HG03378 (cell line): ENCODE data around the gene UGT8.
"Not testable (repeated sequence)": the region's sequence is repeated elsewhere in the genome, so short reads cannot be mapped to it uniquely, and the experiment has no call there.

Experiments used
- ATAC-seq: cut with Tn5 transposase; IDR thresholded peaks from one replicate; pipeline ENCODE4 v1.9.1; 2021; ENCODE audit warnings: mild to moderate bottlenecking, moderate library complexity; ENCODE audit not compliant: unreplicated experiment

UGT8 gene

GRCh38 chr4:114603497-114603896 lies 4.9 kb downstream of the UGT8 start:
- peak; percentile 98 for ATAC-seq

- no peak for ATAC-seq
Observed at GRCh38 chr4:114606245-114606644, 7.6 kb downstream of the UGT8 start.

DNA sequence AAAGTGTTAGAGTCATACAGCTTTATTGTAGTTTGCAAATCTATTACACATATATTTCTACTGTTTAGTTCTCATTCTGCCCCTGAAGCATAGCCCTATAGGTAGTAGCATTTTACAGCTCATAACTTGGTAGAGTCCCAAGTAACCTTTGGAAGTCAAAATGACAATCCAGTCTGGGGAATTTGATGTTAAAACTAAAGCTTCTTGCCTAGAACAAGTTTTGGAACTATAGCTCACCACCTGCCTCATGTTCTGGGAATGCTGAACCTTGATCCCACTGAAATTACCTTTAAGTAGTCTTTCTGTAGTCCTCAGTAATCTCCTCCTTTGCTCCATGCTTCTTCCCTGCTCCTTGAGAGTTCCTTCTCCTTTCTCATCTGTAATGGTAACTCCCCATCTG lies 8.4 kb downstream of the UGT8 start:
- ATAC-seq: no peak

DNA sequence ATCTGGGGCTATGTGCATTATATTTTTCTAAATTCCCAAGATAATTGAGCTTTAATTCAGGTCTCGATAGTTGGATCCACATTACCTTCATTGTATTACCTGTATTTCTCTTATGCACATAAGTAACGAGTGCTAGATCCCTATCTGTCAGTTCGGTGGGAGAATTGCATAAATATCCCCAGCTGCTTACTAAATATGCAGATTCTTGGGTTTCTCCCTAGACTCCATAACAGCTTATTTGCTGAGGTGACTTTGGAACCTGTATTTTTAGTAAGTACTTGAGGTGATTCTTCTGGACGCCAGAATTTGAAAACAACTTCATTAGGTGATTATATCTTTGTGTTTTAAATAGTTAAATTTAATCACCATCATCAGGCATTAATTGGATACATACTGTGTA lies 15.0 kb downstream of the UGT8 start:
- no peak for ATAC-seq

GRCh38 chr4:114615435-114615834 lies 16.8 kb downstream of the UGT8 start:
- peak; percentile 69 for ATAC-seq

DNA sequence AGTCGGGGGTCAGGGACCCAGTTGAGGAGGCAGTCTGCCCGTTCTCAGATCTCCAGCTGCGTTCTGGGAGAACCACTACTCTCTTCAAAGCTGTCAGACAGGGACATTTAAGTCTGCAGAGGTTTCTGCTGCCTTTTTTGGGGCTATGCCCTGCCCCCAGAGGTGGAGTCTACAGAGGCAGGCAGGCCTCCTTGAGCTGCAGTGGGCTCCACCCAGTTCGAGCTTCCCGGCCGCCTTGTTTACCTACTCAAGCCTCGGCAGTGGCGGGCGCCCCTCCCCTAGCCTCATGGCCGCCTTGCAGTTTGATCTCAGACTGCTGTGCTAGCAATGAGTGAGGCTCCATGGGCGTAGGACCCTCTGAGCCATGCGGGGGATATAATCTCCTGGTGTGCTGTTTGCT lies 17.4 kb downstream of the UGT8 start:
- ATAC-seq: not testable (repeated sequence)

GRCh38 chr4:114626196-114626595 lies 27.6 kb downstream of the UGT8 start:
- no peak for ATAC-seq

DNA sequence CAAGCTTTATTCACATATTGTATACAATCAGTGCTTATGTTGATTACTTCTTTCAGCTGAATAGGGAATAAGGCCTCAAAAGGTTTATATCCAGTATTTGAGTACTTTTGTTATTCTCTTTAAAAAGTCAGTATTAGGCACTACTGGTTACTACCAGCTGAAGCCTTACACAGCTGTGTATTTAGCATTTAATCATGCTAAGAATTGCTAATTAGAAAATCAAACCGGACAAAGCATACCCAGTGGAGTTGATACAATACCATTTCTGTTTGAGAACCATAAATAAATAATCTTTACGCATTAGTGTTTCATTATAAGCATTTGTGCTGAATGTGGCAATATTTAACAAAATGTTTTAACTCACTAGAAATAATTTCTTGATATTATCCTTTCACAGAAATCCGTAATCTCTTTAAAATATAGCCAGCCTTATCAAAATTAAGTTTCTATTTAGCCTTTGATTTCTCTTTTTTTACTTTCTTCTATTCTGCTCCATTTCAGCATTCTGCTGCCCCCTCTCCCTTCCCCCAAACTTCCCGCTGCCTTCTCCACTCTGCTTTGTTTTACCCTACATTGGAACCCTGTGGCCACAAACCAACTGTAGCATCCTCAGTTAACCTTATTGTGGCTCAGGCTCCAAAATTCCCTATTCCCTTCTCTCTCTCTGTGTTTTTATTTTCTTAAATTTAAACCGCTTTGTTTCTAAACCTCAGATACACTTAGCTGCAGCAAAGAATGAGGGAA lies 37.8 kb downstream of the UGT8 start:
- ATAC-seq: no peak

DNA sequence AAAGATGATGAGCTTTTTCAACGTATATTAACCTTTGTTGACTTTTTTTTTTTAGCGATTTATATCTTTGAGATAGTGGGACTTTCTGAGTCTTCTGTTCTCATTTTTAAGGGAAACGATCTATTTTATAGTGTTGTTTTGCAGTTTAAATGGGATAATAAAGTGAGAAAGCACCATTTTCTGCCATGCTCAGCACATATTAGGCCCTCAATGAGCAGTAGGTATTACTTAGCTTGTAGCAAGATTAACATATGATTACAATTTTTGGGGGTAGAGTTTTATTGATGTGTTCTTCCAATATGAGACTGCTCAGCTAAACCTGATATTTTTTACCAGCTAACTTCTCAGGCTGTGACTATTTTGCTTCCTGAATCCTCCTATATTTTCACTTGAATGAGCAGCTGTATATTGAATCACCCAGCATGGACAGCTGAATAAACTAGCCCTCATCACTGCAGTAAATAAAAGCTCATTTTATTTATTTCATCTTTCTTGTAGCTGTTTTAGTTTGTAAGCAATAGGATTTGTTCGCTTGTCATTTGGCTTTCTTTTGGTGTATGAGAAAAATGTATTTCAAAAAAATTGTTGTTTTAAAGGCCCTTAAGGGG lies 43.7 kb downstream of the UGT8 start:
- ATAC-seq: no peak

GRCh38 chr4:114649908-114650307 lies 51.3 kb downstream of the UGT8 start:
- ATAC-seq: no peak

- no peak for ATAC-seq
Observed at GRCh38 chr4:114653675-114654074, 55.1 kb downstream of the UGT8 start.

DNA sequence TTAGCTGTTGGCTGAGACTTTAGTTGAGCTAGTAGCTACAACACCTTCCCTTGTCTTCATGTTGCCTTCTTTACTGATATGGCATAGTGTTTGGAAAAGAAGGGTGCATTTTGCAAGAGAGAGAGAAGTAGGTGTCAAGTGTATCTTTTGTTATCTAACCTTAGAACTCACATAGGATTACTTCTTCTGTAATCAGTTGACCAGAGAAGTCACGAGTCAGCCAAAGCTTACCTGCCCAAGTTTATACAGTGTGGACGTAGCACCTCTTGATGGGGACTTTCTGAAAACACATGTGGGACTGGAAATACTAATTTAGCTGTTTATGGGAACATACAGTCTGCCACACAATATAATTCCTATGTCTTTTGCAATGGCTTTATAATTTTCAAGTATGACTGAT lies 56.0 kb downstream of the UGT8 start:
- no peak for ATAC-seq

DNA sequence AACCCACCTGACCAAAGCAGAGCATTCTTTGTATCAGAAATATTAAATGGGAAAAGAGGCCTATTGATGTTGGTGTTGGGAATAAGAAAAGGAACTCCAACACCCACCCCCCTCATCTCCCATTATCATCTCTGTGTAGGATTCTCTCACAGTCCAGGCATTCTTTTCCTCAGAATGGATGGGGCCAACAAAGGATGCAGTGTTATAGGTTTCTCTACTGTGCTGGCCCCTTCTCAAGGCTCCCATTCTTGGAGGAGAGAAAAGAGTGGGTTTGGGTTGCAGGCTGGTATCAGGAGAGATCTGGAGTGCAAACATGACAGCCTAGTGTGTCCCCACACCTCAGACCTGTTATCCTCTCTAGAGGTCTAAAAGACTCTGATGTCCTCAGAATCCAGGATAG lies 59.6 kb downstream of the UGT8 start:
- no peak for ATAC-seq

- ATAC-seq: no peak
Observed at GRCh38 chr4:114658776-114659175, 60.2 kb downstream of the UGT8 start.

GRCh38 chr4:114659386-114660008 lies 60.9 kb downstream of the UGT8 start:
- ATAC-seq: peak; percentile 95

GRCh38 chr4:114663083-114663482 lies 64.5 kb downstream of the UGT8 start:
- ATAC-seq: no peak

DNA sequence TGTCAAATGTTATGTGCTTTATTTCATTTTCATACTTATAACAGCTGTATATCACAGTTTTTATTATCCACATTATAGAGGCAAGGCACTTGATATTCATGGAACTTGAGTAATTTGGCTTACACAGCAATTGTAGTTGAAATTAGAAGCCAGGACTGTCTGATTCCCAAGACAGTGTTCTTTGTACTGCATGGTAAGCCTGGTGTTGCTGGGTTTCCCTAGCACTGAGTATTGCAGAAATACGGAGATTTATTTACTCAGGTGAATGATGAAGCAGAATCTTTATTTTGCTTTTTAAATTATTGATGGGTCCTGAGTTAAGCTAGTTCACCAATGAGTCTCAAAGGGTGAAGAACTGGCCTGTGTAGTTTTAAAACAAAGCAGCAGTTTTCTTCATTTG lies 70.0 kb downstream of the UGT8 start:
- no peak for ATAC-seq

GRCh38 chr4:114670733-114671132 lies 72.1 kb downstream of the UGT8 start:
- ATAC-seq: not testable (repeated sequence)

GRCh38 chr4:114673306-114673705 lies 74.7 kb downstream of the UGT8 start:
- no peak for ATAC-seq

GRCh38 chr4:114674080-114674479 lies 75.5 kb downstream of the UGT8 start:
- no peak for ATAC-seq

GRCh38 chr4:114677346-114677979 lies 78.9 kb downstream of the UGT8 start:
- ATAC-seq: no peak

- ATAC-seq: no peak
Observed at GRCh38 chr4:114684462-114684861, 85.9 kb downstream of the UGT8 start.
